Ishikawa (cell line): ENCODE results near the gene MAP7.

Experiments
- CEBPB ChIP-seq: IDR thresholded peaks from 2 replicates; pipeline ENCODE4 v1.6.1; 2012
- EGR1 ChIP-seq: IDR thresholded peaks from 2 replicates; pipeline ENCODE4 v1.6.1; 2012
- EP300 ChIP-seq: IDR thresholded peaks from 2 replicates; pipeline ENCODE4 v1.6.1; 2012; ENCODE audit warnings: borderline replicate concordance
- REST ChIP-seq: IDR thresholded peaks from 2 replicates; pipeline ENCODE4 v1.6.1; 2012; ENCODE audit warnings: low read depth, mild to moderate bottlenecking
- USF1 ChIP-seq: IDR thresholded peaks from 2 replicates; pipeline ENCODE4 v1.6.1; 2012
- YY1 ChIP-seq: IDR thresholded peaks from 2 replicates; pipeline ENCODE4 v1.6.1; 2012; ENCODE audit warnings: low read depth

- TF ChIP-seq EP300 (no peak), EGR1 (no peak), YY1 (no peak), USF1 (no peak), CEBPB (no peak), REST (no peak)
Observed at GRCh38 chr6:136547336-136547735, 2.9 kb downstream of the MAP7 start.
